GM23338 (cell line): ENCODE data around the gene PTPRO.

Source experiments
- CTCF ChIP-seq, 2 experiments: fragments of 200-600 bp in 1 of 2; sonication (generic) in 1 of 2; conservative IDR thresholded peaks; 2 replicates each; pipeline versions ENCODE4 v1.5.1 to v1.6.1; 2016 to 2017; ENCODE audit warnings: antibody characterized with exemption in 2 of 2, low read depth in 2 of 2, mild to moderate bottlenecking in 2 of 2, moderate library complexity in 1 of 2
- ETS1 ChIP-seq: IDR thresholded peaks from 2 replicates; pipeline ENCODE4 v1.6.1; 2016; ENCODE audit warnings: antibody characterized with exemption
- EZH2 ChIP-seq: fragments of 200-600 bp; sonication (generic); IDR thresholded peaks from one replicate; pipeline ENCODE4 v1.8.0; 2017; ENCODE audit warnings: antibody characterized with exemption, mild to moderate bottlenecking, low read depth; ENCODE audit not compliant: unreplicated experiment
- EZH2phosphoT487 ChIP-seq: fragments of 200-600 bp; sonication (generic); IDR thresholded peaks from one replicate; pipeline ENCODE4 v1.8.1; 2018; ENCODE audit warnings: antibody characterized with exemption; ENCODE audit not compliant: unreplicated experiment
- POLR2AphosphoS5 ChIP-seq: IDR thresholded peaks from 2 replicates; pipeline ENCODE4 v1.6.1; 2016; ENCODE audit warnings: antibody characterized with exemption, low read depth
- REST ChIP-seq: IDR thresholded peaks from one replicate; pipeline ENCODE4 v1.6.1; 2018; ENCODE audit warnings: antibody characterized with exemption; ENCODE audit not compliant: unreplicated experiment

- TF ChIP-seq POLR2AphosphoS5 (no peak), CTCF (conservative IDR thresholded peaks at IDR 0.05; ENCODE audit: low read depth in 2 of 2) (no peak), ETS1 (no peak), EZH2 (no peak), REST (no peak), EZH2phosphoT487 (no peak)
Observed at GRCh38 chr12:15644700-15645099, 322.4 kb downstream of the PTPRO start.
